Esophagus squamous epithelium (tissue), 5 donors: ENCODE measurements around the gene PDHB. TPM values are rescaled to one million over a fixed set of nuclear protein-coding genes. Genes with fewer than 3 reads are reported as not detected.

ENCODE experiments used
- DNase-seq: peaks from one replicate; lab custom pipeline; 2025; lab: John Stamatoyannopoulos, UW
- H3K27ac ChIP-seq, 4 donors: fragments of 200-600 bp; sonication (generic); one replicate each; pipeline ENCODE4 v1.5.1; 2016 to 2019; ENCODE audit warnings: mild to moderate bottlenecking in 1 of 4
- H3K27me3 ChIP-seq, 4 donors: fragments of 200-600 bp; sonication (generic); 1 replicate in 3 of 4; 2 replicates in 1 of 4; pipeline versions ENCODE4 v1.5.1 to v1.6.0; 2017 to 2021; ENCODE audit warnings: antibody characterized with exemption in 1 of 4
- H3K36me3 ChIP-seq, 3 donors: fragments of 200-600 bp; sonication (generic); one replicate each; pipeline ENCODE4 v1.5.1; 2016 to 2019
- H3K4me1 ChIP-seq, 3 donors: fragments of 200-600 bp; sonication (generic); one replicate each; pipeline ENCODE4 v1.5.1; 2017 to 2019
- H3K4me3 ChIP-seq, 4 donors: fragments of 200-600 bp; sonication (generic); 1 replicate in 3 of 4; 2 replicates in 1 of 4; pipeline ENCODE4 v1.5.1; 2016 to 2019; ENCODE audit warnings: mild to moderate bottlenecking in 2 of 4, moderate library complexity in 1 of 4
- H3K9me3 ChIP-seq, 3 donors: fragments of 200-600 bp; sonication (generic); one replicate each; pipeline ENCODE4 v1.5.1; 2016 to 2019
- CTCF ChIP-seq, 6 experiments: fragments of 450-650 bp in 4 of 6; fragments of 200-600 bp in 2 of 6; sonication (generic) in 2 of 6; IDR thresholded peaks; one replicate each; pipeline ENCODE4 v1.5.1; 2016 to 2019; ENCODE audit warnings: antibody characterized with exemption in 6 of 6, mild to moderate bottlenecking in 4 of 6, moderate library complexity in 4 of 6
- POLR2A ChIP-seq, 4 donors: fragments of 450-650 bp; IDR thresholded peaks; one replicate each; pipeline ENCODE4 v1.6.1; 2017; ENCODE audit warnings: antibody characterized with exemption in 4 of 4, mild to moderate bottlenecking in 4 of 4, moderate library complexity in 3 of 4
- WGBS, 2 donors: methylation state at CpG; one replicate each; pipeline ENCODE4 v1.1.5; 2018; 5-methylcytosine and 5-hydroxymethylcytosine counted together
- intact Hi-C: fragments of 100-400 bp; cut with DNase I; formaldehyde crosslinking; loops from one replicate; pipeline ENCODE4 v1.15.0; 2022
- total RNA-seq, 4 donors: library from RNA; depleted of rRNA; stranded (reverse); fragments of >200 nt; gene quantifications; one replicate each; pipeline ENCODE4 v1.1.0, GENCODE V29; 2016
- donor health status: DM: yes; HTN: yes; CAD: no.

PDHB gene
- total RNA-seq, 4 donors from 2014 or later: 52.6 to 104 (median 83.0) TPM

- intact Hi-C loops: no loop called here
- 16 to 24% methylated on average over 18 of the region's 18 CpGs for WGBS, 2 donors
Observed at GRCh38 chr3:58463181-58463941, 29.7 kb upstream of the PDHB start.

GRCh38 chr3:58462829-58463180, 29.2 kb upstream of the PDHB start:
- intact Hi-C loops: no loop called here
- Histone ChIP-seq H3K4me1 (peaks cover 0 to 21% (median 10%) of the 10 kb centered on the region in 3 donors), H3K27ac (no peak overlapping the region), H3K27me3 (no peaks in the 10 kb centered on the region), H3K9me3 (no peaks in the 10 kb centered on the region), H3K36me3 (no peaks in the 10 kb centered on the region), H3K4me3 (no peak overlapping the region)
- no peak for TF ChIP-seq POLR2A (IDR thresholded peaks at IDR 0.05)
- no peak for TF ChIP-seq CTCF (IDR thresholded peaks at IDR 0.05)
- no peak for DNase-seq
- WGBS, 2 donors: 73 to 93% methylated on average over 4 of the region's 4 CpGs

More at GRCh38 chr3:58463181-58463941, 29.7 kb upstream of the PDHB start:
- Histone ChIP-seq H3K36me3 (no peaks in the 10 kb centered on the region), H3K27ac (no peak overlapping the region), H3K4me1 (peaks cover 0 to 21% (median 10%) of the 10 kb centered on the region in 3 donors), H3K27me3 (no peaks in the 10 kb centered on the region), H3K9me3 (no peaks in the 10 kb centered on the region), H3K4me3 (peak overlapping the region in 3 of 4 donors; percentile 14 to 48 (median 16))
- DNase-seq: peak; percentile 5
- TF ChIP-seq POLR2A (IDR thresholded peaks at IDR 0.05): no peak
- TF ChIP-seq CTCF (IDR thresholded peaks at IDR 0.05): peak; percentile 66 to 86 (median 75)

- no peak overlapping the region for H3K27ac ChIP-seq
- WGBS, 2 donors: 39 to 80% methylated on average over 4 of the region's 4 CpGs
- H3K27me3 ChIP-seq: no peaks in the 10 kb centered on the region
- TF ChIP-seq CTCF (IDR thresholded peaks at IDR 0.05) (no peak), POLR2A (IDR thresholded peaks at IDR 0.05) (no peak)
- peaks cover 0 to 14% (median 10%) of the 10 kb centered on the region in 3 donors for H3K4me1 ChIP-seq
- peaks cover 0 to 26% (median 7%) of the 10 kb centered on the region in 3 donors for H3K9me3 ChIP-seq
- intact Hi-C loops: no loop called here
- no peak for DNase-seq
- no peak overlapping the region for H3K4me3 ChIP-seq
- H3K36me3 ChIP-seq: no peaks in the 10 kb centered on the region
Observed at GRCh38 chr3:58459160-58459559, 25.5 kb upstream of the PDHB start.

GRCh38 chr3:58452176-58452575, 18.5 kb upstream of the PDHB start:
- intact Hi-C loops: no loop called here

More at GRCh38 chr3:58452176-58452575, 18.5 kb upstream of the PDHB start:
- Histone ChIP-seq H3K4me3 (no peak overlapping the region), H3K27ac (no peak overlapping the region), H3K4me1 (no peaks in the 10 kb centered on the region), H3K36me3 (no peaks in the 10 kb centered on the region), H3K9me3 (peaks cover 0 to 29% (median 7%) of the 10 kb centered on the region in 3 donors), H3K27me3 (no peaks in the 10 kb centered on the region)
- TF ChIP-seq CTCF (IDR thresholded peaks at IDR 0.05): no peak
- no peak for TF ChIP-seq POLR2A (IDR thresholded peaks at IDR 0.05)
- WGBS, 2 donors: 40 to 55% methylated on average over 1 of the region's 1 CpG
- no peak for DNase-seq
